Measurements from ENCODE around the gene CPEB1.
A peak's percentile ranks its signal among the peaks of the same experiment; 100 is the strongest.

The CPEB1 gene

GRCh38 chr15:82543160-82543559 is 104.0 kb downstream of the CPEB1 start (continued):
- TF ChIP-seq MZF1 (tag by site-specific recombination; IDR thresholded peaks at IDR 0.05; ENCODE audit: borderline replicate concordance): no peak
- TF ChIP-seq ZNF658 (tag by site-specific recombination; IDR thresholded peaks at IDR 0.05): no peak
- TF ChIP-seq, protein P1, sequence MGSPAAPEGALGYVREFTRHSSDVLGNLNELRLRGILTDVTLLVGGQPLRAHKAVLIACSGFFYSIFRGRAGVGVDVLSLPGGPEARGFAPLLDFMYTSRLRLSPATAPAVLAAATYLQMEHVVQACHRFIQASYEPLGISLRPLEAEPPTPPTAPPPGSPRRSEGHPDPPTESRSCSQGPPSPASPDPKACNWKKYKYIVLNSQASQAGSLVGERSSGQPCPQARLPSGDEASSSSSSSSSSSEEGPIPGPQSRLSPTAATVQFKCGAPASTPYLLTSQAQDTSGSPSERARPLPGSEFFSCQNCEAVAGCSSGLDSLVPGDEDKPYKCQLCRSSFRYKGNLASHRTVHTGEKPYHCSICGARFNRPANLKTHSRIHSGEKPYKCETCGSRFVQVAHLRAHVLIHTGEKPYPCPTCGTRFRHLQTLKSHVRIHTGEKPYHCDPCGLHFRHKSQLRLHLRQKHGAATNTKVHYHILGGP (tag by site-specific recombination; IDR thresholded peaks at IDR 0.05): no peak
- TF ChIP-seq GLIS1 (tag by site-specific recombination; IDR thresholded peaks at IDR 0.05): peak; percentile 32
- TF ChIP-seq EGR2 (tag by site-specific recombination; IDR thresholded peaks at IDR 0.05; ENCODE audit: low read depth): no peak
- TF ChIP-seq, protein P2, sequence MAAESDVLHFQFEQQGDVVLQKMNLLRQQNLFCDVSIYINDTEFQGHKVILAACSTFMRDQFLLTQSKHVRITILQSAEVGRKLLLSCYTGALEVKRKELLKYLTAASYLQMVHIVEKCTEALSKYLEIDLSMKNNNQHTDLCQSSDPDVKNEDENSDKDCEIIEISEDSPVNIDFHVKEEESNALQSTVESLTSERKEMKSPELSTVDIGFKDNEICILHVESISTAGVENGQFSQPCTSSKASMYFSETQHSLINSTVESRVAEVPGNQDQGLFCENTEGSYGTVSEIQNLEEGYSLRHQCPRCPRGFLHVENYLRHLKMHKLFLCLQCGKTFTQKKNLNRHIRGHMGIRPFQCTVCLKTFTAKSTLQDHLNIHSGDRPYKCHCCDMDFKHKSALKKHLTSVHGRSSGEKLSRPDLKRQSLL (tag by site-specific recombination; IDR thresholded peaks at IDR 0.05): no peak
- TF ChIP-seq ZNF555 (tag by site-specific recombination; conservative IDR thresholded peaks at IDR 0.05): no peak
- TF ChIP-seq, protein P3, sequence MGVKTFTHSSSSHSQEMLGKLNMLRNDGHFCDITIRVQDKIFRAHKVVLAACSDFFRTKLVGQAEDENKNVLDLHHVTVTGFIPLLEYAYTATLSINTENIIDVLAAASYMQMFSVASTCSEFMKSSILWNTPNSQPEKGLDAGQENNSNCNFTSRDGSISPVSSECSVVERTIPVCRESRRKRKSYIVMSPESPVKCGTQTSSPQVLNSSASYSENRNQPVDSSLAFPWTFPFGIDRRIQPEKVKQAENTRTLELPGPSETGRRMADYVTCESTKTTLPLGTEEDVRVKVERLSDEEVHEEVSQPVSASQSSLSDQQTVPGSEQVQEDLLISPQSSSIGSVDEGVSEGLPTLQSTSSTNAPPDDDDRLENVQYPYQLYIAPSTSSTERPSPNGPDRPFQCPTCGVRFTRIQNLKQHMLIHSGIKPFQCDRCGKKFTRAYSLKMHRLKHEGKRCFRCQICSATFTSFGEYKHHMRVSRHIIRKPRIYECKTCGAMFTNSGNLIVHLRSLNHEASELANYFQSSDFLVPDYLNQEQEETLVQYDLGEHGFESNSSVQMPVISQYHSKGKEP (tag by site-specific recombination; IDR thresholded peaks at IDR 0.05): peak; percentile 62
- no peak for TF ChIP-seq ZNF426 (tag by site-specific recombination; IDR thresholded peaks at IDR 0.05)
- TF ChIP-seq, protein P4, sequence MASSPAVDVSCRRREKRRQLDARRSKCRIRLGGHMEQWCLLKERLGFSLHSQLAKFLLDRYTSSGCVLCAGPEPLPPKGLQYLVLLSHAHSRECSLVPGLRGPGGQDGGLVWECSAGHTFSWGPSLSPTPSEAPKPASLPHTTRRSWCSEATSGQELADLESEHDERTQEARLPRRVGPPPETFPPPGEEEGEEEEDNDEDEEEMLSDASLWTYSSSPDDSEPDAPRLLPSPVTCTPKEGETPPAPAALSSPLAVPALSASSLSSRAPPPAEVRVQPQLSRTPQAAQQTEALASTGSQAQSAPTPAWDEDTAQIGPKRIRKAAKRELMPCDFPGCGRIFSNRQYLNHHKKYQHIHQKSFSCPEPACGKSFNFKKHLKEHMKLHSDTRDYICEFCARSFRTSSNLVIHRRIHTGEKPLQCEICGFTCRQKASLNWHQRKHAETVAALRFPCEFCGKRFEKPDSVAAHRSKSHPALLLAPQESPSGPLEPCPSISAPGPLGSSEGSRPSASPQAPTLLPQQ (tag by site-specific recombination; IDR thresholded peaks at IDR 0.05): no peak
- TF ChIP-seq ZNF626 (tag by site-specific recombination; IDR thresholded peaks at IDR 0.05): no peak
- no peak for TF ChIP-seq SP2 (tag by site-specific recombination; IDR thresholded peaks at IDR 0.05)
- TF ChIP-seq KLF9 (tag by site-specific recombination; IDR thresholded peaks at IDR 0.05; ENCODE audit: low read depth): no peak
- TF ChIP-seq ZNF121 (tag by site-specific recombination; IDR thresholded peaks at IDR 0.05): no peak
- TF ChIP-seq ZNF670 (tag by site-specific recombination; IDR thresholded peaks at IDR 0.05; ENCODE audit: low read depth): no peak
- TF ChIP-seq GFI1B (tag by site-specific recombination; IDR thresholded peaks at IDR 0.05): no peak
- TF ChIP-seq ZBTB20 (tag by site-specific recombination; IDR thresholded peaks at IDR 0.05): no peak
- TF ChIP-seq, protein P5, sequence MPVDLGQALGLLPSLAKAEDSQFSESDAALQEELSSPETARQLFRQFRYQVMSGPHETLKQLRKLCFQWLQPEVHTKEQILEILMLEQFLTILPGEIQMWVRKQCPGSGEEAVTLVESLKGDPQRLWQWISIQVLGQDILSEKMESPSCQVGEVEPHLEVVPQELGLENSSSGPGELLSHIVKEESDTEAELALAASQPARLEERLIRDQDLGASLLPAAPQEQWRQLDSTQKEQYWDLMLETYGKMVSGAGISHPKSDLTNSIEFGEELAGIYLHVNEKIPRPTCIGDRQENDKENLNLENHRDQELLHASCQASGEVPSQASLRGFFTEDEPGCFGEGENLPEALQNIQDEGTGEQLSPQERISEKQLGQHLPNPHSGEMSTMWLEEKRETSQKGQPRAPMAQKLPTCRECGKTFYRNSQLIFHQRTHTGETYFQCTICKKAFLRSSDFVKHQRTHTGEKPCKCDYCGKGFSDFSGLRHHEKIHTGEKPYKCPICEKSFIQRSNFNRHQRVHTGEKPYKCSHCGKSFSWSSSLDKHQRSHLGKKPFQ (tag by site-specific recombination; IDR thresholded peaks at IDR 0.05): no peak
- TF ChIP-seq ZNF791 (tag by site-specific recombination; IDR thresholded peaks at IDR 0.05): no peak
- no peak for TF ChIP-seq OVOL3 (tag by site-specific recombination; IDR thresholded peaks at IDR 0.05)
- no peak for TF ChIP-seq GLI4 (tag by site-specific recombination; IDR thresholded peaks at IDR 0.05)
- TF ChIP-seq AEBP2 (tag by site-specific recombination; IDR thresholded peaks at IDR 0.05; ENCODE audit: borderline replicate concordance): no peak
- TF ChIP-seq ZBTB10 (tag by site-specific recombination; IDR thresholded peaks at IDR 0.05): no peak
- no peak for TF ChIP-seq ZNF600 (tag by site-specific recombination; IDR thresholded peaks at IDR 0.05)
- TF ChIP-seq, protein P6, sequence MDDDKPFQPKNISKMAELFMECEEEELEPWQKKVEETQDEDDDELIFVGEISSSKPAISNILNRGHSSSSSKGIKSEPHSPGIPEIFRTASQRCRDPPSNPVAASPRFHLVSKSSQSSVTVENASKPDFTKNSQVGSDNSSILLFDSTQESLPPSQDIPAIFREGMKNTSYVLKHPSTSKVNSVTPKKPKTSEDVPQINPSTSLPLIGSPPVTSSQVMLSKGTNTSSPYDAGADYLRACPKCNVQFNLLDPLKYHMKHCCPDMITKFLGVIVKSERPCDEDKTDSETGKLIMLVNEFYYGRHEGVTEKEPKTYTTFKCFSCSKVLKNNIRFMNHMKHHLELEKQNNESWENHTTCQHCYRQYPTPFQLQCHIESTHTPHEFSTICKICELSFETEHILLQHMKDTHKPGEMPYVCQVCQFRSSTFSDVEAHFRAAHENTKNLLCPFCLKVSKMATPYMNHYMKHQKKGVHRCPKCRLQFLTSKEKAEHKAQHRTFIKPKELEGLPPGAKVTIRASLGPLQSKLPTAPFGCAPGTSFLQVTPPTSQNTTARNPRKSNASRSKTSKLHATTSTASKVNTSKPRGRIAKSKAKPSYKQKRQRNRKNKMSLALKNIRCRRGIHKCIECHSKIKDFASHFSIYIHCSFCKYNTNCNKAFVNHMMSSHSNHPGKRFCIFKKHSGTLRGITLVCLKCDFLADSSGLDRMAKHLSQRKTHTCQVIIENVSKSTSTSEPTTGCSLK (tag by site-specific recombination; IDR thresholded peaks at IDR 0.05): no peak

Measured in HEK293 (cell line).